SK-N-DZ (cell line): ENCODE measurements around the gene SSBP1.
"Not testable (repeated sequence)": the region's sequence is repeated elsewhere in the genome, so short reads cannot be mapped to it uniquely, and the experiment has no call there.

Experiments used
- DNase-seq: peaks from one replicate; pipeline ENCODE4 v3.0.0-alpha.2; 2015; ENCODE audit warnings: low spot score
- small RNA-seq, 2 experiments: library from RNA; depleted of rRNA; stranded (forward); fragments of <200 nt; gene quantifications; one replicate each; pipeline ENCODE3, GENCODE V24; 2014

SSBP1 gene

DNA sequence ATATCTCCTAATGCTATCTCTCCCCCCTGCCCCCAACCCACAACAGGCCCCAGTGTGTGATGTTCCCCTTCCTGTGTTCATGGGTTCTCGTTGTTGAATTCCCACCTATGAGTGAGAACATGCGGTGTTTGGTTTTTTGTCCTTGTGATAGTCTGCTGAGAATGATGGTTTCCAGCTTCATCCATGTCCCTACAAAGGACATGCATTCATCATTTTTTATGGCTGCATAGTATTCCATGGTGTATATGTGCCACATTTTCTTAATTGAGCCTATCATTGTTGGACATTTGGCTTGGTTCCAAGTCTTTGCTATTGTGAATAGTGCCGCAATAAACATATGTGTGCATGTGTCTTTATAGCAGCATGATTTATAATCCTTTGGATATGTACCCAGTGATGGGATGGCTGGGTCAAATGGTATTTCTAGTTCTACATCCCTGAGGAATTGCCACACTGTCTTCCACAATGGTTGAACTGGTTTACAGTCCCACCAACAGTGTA, 32.0 kb downstream of the SSBP1 start:
- DNase-seq, result not testable (repeated sequence)

DNA sequence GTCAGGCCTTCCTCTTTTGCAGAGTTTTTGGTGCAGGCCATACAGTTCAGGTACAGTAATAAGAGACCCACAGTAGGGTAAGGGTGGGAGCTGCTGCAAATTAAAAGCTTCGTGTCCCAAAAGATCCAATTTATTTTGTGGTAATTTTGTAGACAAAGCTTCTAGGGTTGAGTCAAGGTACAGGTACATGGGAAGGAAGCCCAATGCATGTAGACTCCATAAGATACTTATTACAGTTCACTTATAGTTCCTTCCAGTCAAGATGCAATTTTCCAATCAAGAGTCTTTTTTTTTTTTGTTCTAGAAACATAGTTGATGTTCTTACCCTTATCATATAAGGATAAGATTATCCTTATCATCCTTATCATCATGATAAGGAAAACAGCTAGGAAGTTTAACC, 38.2 kb downstream of the SSBP1 start, which contains the start of gene TAS2R4:
TSS of gene TAS2R4 (plus strand) at position 301 of the 400 bp plus-strand sequence. CDS start 1,815 bp downstream, outside the sequence.
- no peak for DNase-seq

DNA sequence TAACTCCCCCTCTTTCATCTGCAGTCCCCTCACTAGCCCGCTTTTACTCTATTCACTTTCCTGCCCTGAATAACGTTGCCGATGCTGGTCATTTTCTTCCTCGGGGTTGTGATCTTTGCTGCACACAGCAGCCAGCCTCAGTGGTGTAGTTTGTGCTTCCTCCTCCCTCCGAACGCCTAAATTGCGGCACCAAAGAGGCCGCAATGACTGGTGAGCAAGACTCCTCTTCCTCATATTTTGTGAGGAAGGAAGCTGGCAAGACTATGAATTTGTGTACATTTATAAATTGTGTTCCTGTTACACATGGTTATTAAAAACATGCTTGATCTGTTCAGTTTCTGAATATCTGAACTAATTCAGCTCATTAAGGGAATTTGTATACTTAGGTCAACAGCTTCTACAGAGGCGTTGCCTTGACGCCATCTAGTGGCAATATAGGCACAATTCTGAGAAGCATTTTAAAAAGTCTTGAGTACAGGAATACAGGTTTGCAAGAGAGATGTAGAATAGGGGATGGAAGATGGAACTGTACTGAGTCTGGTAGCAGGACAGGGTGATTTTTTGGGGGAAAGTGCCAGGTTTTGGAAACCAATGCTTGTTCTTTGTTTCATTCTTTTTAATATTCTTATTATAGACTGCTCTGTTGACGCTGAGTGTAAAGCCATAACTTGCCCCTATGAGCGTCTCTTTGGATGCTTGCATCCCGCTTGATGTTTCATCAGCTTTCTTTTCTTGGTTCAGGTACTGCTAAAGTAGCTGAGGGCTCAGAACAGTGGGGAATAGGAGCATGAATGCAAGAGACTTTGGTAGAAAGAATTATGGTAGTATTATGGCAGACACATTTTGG, 47.8 kb downstream of the SSBP1 start:
- peak; percentile 47 for DNase-seq

DNA sequence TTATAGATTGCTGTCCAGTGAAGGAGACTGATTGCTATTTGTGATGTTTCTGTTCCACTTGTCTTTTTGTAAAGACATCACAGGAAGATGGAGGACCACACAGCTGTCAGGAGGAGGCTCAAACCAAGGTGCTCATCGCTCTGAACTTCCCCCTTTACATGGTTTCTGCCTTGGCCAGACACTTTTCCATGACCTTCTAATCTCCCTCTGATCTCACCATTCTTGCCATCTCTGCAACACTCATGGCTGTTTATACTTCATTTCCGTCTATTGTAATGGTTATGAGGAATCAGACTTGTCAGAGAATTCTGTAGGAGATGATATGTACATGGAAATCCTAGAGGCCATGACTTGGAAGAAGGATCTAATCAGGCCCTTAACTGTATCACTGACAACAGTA, 50.1 kb downstream of the SSBP1 start:
- DNase-seq, result no peak

DNA sequence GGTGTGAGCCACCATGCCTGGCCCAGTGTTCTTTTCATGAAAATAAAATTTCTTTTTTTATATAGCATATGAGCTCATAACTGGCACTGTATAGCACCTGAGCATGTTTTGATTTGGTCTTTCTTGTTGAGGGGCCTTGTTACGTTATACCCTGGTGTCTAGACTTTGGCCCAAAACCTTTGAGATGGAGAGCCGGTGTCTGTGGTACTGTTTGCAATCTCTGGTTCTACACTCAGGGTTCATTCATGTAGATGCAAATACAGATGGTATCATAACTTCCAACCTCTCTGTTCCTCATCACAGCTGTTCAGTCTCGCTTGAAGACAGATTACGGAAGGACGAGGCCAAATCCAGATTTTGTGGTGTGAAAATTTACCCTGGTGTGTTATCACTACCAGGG, 51.8 kb downstream of the SSBP1 start, which contains the start of gene TAS2R5:
TSS of gene TAS2R5 (plus strand) at position 301 of the 400 bp plus-strand sequence. CDS start 145 bp downstream, outside the sequence.
- no peak for DNase-seq

DNA sequence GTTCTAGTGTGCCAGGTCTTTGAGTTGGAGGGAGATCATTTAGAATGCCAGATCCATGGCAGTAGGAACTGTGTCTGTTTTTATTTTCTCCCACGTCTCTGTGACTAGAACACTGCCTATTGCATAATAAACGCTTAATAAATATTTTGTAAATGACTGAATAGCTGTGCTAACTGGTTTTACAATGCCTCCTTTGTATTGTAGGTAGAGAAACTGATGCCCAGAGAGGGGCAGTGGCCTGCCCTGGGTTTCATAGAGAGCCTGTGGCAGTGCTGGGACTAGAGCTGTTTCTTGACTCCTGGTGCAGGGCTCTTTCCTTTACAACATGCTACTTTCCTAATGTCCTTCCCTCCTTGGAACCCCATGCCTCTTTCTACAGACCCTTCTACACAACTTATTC, 54.4 kb downstream of the SSBP1 start:
- no peak for DNase-seq

Small RNA genes lying within 50 kb of the gene (small RNA-seq; reads per million reads assigned to genes)
- 0 reads per million in 2 experiments for gene RNU1-82P
